ENCODE results near the gene TBX1. TPM values are rescaled to one million over a fixed set of nuclear protein-coding genes. Genes with fewer than 3 reads are reported as not detected.

TBX1 gene
- total RNA-seq, 1 experiment from 2014 or later: 12.8 TPM

DNA sequence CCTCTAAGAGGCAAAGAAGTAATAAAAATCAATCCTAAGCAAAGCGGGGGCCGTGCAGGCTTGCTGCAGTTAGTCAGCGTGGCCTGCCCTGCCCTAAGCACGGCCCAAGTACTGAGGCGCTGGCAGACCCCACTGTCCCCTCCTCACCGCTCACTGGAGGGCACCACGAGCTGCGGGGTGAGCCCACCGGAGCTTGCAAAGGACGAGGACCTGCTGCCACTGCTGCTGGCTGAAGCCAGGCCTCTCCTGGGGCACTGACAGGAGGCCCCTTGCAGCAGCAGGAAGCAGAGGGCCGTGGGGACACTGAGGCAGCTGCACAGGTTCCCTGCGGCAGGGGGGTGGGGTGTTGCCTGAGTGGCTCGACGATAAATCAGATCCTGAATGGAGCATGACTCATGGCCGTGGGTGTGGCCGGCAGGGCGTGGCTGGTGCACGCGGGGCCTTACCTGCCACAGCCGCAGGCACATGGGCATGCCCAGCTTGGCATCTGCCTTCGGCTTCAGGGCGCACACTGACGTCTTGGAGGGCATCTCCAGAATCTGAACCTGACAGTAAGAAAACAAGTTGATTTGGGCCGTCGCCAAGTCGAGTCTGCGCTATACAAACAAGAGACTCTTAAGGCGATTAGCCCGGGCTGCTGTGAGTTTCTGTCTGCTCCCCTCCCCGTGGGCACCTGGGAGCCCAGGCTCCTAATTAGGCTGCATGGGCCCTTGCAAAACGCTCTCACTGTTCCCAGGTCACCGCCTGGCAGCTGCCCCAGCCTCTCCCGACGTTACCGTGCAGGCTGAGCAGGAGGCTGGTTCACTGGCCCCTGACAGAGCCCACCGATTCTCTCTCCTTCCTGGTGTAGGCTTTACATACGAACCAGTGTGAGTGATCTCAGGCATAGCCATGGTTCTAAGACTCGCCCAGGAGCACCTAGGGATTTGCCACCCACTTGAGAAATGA, 45.9 kb downstream of the TBX1 start:
- ATAC-seq (no peak), DNase-seq (ENCODE audit: low spot score) (peak; percentile 7)
- H3K4me3 Mint-ChIP-seq: no peak overlapping the region
- TF ChIP-seq, protein P1, sequence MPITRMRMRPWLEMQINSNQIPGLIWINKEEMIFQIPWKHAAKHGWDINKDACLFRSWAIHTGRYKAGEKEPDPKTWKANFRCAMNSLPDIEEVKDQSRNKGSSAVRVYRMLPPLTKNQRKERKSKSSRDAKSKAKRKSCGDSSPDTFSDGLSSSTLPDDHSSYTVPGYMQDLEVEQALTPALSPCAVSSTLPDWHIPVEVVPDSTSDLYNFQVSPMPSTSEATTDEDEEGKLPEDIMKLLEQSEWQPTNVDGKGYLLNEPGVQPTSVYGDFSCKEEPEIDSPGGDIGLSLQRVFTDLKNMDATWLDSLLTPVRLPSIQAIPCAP (CRISPR knock-in tag; IDR thresholded peaks at IDR 0.05): no peak
- TF ChIP-seq GABPB1 (CRISPR knock-in tag; IDR thresholded peaks at IDR 0.05) (no peak), NR2C2 (CRISPR knock-in tag; IDR thresholded peaks at IDR 0.05) (no peak), CREM (CRISPR knock-in tag; IDR thresholded peaks at IDR 0.05) (no peak), ZNF263 (CRISPR knock-in tag; IDR thresholded peaks at IDR 0.05; ENCODE audit: low read depth) (no peak), TEAD4 (CRISPR knock-in tag; IDR thresholded peaks at IDR 0.05) (no peak), TCF7 (CRISPR knock-in tag; IDR thresholded peaks at IDR 0.05; ENCODE audit: low read depth) (no peak), ZNF416 (CRISPR knock-in tag; IDR thresholded peaks at IDR 0.05) (no peak), ETV6 (CRISPR knock-in tag; IDR thresholded peaks at IDR 0.05) (no peak), MAX (CRISPR knock-in tag; IDR thresholded peaks at IDR 0.05) (no peak), EMX1 (CRISPR knock-in tag; IDR thresholded peaks at IDR 0.05) (no peak)
- TF ChIP-seq, protein P2, sequence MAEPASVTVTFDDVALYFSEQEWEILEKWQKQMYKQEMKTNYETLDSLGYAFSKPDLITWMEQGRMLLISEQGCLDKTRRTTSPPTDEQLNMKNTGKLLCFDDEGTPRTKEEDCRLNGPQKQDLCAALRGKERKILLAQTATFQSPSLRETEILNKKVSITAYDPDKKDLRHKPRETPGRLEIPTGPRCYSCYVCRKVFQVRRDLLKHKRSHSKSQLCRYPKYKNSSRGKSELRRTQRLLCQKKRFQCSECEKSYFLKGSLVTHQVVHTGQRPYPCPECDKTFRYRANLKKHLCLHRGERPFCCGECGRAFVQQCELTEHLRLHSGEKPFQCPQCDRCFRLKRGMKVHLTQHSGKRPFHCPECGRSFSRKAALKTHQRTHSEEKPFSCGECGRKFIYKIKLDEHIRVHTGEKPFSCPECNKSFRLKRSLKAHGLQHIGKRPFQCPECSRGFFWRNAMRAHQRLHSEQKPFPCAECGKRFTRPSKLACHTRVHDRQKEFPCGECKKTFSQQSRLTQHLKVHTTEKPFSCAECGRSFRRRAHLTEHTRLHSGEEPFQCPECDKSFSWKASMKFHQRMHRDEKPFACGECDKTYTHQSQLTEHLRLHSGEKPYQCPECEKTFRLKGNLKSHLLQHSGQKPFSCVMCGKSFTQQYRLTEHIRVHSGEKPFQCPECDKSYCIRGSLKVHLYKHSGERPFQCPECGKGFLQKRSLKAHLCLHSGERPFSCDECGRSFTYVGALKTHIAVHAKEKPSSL (CRISPR knock-in tag; conservative IDR thresholded peaks at IDR 0.05): no peak
- TF ChIP-seq, protein P3, sequence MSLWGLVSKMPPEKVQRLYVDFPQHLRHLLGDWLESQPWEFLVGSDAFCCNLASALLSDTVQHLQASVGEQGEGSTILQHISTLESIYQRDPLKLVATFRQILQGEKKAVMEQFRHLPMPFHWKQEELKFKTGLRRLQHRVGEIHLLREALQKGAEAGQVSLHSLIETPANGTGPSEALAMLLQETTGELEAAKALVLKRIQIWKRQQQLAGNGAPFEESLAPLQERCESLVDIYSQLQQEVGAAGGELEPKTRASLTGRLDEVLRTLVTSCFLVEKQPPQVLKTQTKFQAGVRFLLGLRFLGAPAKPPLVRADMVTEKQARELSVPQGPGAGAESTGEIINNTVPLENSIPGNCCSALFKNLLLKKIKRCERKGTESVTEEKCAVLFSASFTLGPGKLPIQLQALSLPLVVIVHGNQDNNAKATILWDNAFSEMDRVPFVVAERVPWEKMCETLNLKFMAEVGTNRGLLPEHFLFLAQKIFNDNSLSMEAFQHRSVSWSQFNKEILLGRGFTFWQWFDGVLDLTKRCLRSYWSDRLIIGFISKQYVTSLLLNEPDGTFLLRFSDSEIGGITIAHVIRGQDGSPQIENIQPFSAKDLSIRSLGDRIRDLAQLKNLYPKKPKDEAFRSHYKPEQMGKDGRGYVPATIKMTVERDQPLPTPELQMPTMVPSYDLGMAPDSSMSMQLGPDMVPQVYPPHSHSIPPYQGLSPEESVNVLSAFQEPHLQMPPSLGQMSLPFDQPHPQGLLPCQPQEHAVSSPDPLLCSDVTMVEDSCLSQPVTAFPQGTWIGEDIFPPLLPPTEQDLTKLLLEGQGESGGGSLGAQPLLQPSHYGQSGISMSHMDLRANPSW (CRISPR knock-in tag; conservative IDR thresholded peaks at IDR 0.05; ENCODE audit: low read depth): no peak
- H3K27ac Mint-ChIP-seq: peak overlapping the region; percentile 32; the same call in 1 of the 2 replicates
- no peaks in the 10 kb centered on the region for H3K4me1 Mint-ChIP-seq
- no peaks in the 10 kb centered on the region for H3K9me3 Mint-ChIP-seq
- ChIA-PET POLR2A (no interaction called here), CTCF (interaction anchor here (1.0 kb wide), 1 partner anchor 147 kb away, joined by 3 read pairs; no protein-coding TSS in a partner anchor)
- no peaks in the 10 kb centered on the region for H3K36me3 Mint-ChIP-seq
- H3K27me3 Mint-ChIP-seq (ENCODE audit: low read depth): no peaks in the 10 kb centered on the region

DNA sequence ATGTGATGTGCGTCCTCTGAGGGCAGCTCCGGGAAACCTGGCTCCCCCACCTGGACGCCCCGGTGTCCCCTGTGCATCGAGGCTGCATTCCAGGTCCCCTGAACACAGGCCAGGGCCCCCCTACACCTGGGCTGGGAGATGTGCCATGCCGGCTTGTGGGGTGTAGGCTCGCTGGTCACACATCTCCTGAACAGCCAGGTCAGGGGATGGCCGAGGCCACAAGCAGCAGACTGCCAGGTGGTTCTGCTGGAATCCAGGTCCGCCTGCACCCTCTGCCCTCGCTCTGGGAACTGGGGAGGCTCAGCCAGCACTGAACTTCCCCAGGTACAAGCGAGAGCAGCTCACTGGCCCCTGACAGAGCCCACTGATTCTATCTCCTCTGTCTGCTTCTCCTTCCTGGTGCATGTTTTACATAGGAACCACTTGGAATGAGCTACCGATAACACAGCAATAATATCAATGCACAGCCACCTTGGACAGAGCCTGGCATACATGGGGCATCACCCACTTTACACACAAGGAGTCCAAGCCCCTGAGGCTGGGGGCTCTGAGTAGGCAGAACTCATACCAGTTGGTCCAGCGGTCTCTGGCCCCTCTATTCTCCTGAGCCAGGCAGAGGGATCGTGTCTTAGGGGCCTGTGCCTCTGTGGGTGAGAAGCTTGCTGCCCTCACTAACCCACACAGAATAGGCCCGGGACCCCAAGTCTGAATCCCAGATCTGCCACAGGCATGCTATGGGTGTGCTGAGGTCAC, 46.8 kb downstream of the TBX1 start:
- H3K27ac Mint-ChIP-seq: no peak overlapping the region
- DNase-seq (ENCODE audit: low spot score) (peak; percentile 10), ATAC-seq (no peak)
- no peak overlapping the region for H3K4me3 Mint-ChIP-seq
- ChIA-PET POLR2A (no interaction called here), CTCF (interaction anchor here (1.0 to 1.8 kb wide), 2 partner anchors 77 to 147 kb away, joined by 3 to 6 read pairs; no protein-coding TSS in a partner anchor)
- H3K36me3 Mint-ChIP-seq: no peaks in the 10 kb centered on the region
- H3K9me3 Mint-ChIP-seq: no peaks in the 10 kb centered on the region
- no peaks in the 10 kb centered on the region for H3K27me3 Mint-ChIP-seq (ENCODE audit: low read depth)
- H3K4me1 Mint-ChIP-seq: no peaks in the 10 kb centered on the region
- TF ChIP-seq, protein P4, sequence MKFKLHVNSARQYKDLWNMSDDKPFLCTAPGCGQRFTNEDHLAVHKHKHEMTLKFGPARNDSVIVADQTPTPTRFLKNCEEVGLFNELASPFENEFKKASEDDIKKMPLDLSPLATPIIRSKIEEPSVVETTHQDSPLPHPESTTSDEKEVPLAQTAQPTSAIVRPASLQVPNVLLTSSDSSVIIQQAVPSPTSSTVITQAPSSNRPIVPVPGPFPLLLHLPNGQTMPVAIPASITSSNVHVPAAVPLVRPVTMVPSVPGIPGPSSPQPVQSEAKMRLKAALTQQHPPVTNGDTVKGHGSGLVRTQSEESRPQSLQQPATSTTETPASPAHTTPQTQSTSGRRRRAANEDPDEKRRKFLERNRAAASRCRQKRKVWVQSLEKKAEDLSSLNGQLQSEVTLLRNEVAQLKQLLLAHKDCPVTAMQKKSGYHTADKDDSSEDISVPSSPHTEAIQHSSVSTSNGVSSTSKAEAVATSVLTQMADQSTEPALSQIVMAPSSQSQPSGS (CRISPR knock-in tag; IDR thresholded peaks at IDR 0.05; ENCODE audit: borderline replicate concordance, low read depth): no peak
- no peak for TF ChIP-seq CBFB (CRISPR knock-in tag; IDR thresholded peaks at IDR 0.05; ENCODE audit: low read depth)
- TF ChIP-seq ATF3 (CRISPR knock-in tag; conservative IDR thresholded peaks at IDR 0.05): no peak
- TF ChIP-seq, protein P5, sequence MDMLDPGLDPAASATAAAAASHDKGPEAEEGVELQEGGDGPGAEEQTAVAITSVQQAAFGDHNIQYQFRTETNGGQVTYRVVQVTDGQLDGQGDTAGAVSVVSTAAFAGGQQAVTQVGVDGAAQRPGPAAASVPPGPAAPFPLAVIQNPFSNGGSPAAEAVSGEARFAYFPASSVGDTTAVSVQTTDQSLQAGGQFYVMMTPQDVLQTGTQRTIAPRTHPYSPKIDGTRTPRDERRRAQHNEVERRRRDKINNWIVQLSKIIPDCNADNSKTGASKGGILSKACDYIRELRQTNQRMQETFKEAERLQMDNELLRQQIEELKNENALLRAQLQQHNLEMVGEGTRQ (CRISPR knock-in tag; IDR thresholded peaks at IDR 0.05): no peak
- no peak for TF ChIP-seq PRDM15 (CRISPR knock-in tag; IDR thresholded peaks at IDR 0.05)

Measured in WTC11 (cell line).